AG04450 (cell line): ENCODE results near the gene PDCD4. TPM values are rescaled to one million over a fixed set of nuclear protein-coding genes. Genes with fewer than 3 reads are reported as not detected.

Source experiments
- CTCF ChIA-PET: fragments of 300-600, 350-600 bp; formaldehyde crosslinking; extraction: SDS; loops from one replicate; lab custom pipeline; 2022; ENCODE audit warnings: antibody characterized with exemption, inconsistent platforms; lab: Charles Lee
- POLR2A ChIA-PET: fragments of 350-600 bp; formaldehyde crosslinking; extraction: SDS; loops from one replicate; lab custom pipeline; 2021; ENCODE audit warnings: antibody characterized with exemption, inconsistent platforms; lab: Yijun Ruan, JAX
- DNase-seq: peaks from one replicate; pipeline ENCODE4 v3.0.0-alpha.2; 2011; ENCODE audit warnings: low read depth, low spot score
- H3K27ac ChIP-seq: one replicate; pipeline ENCODE4 v1.5.1; 2012; ENCODE audit warnings: low read depth, low read length, control low read depth
- H3K27me3 ChIP-seq: one replicate; pipeline ENCODE4 v1.6.0; 2012; ENCODE audit warnings: low read length; ENCODE audit not compliant: control insufficient read depth, insufficient read depth
- H3K4me3 ChIP-seq: 2 replicates; pipeline ENCODE4 v1.5.1; 2011; ENCODE audit warnings: mild to moderate bottlenecking, low read depth, low read length, control low read depth
- H3K9me3 ChIP-seq: 2 replicates; pipeline ENCODE4 v1.5.1; 2012; ENCODE audit warnings: low read length; ENCODE audit not compliant: control insufficient read depth, insufficient read depth
- polyA plus RNA-seq: library from polyadenylated mRNA; depleted of rRNA; stranded (reverse); fragments of >200 nt; gene quantifications from 2 replicates; pipeline ENCODE4 v1.2.3, GENCODE V29; 2011
- TF ChIP-seq, protein P1 (sequence below): IDR thresholded peaks from 2 replicates; pipeline ENCODE4 v1.5.1; 2011; ENCODE audit warnings: low read depth, low read length, control low read depth, inconsistent platforms

PDCD4 gene
- polyA plus RNA-seq, 1 experiment: 95.4 TPM

DNA sequence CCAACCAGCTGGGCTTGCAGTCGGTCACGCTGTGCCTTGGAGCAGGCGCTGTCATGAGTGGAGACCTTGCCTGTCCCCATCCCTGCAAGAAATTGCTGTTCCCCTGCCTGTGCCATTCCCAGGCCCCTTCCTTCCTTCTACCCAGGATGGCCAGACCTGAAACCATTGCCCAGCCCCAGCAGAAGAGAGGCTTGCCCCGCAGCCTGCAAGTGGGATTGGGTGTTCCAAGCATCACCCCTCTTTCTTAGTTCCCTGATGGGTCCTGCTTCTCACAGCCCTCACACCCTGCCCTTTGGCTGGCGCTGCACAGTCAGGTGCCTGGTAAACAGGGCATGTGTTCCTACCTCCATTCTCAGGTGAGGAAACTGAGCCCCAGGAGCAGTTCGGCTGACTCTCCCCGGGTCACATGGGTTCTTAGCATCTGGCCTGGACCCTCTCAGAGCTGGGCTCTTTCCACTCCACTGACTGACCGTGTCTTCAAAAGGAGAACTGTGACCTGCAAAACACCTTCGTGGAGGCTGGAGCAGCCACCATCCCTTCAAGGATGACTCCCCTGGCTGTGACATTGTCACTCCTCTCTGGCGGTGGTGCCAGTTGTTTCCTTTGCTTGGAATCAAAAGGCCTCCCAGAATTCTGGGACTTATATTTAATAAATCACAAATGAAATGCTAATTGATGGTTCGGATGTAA lies 41.9 kb upstream of the PDCD4 start:
- POLR2A ChIA-PET: no interaction called here
- Histone ChIP-seq H3K4me3 (no peak overlapping the region), H3K9me3 (no peaks in the 10 kb centered on the region; the same call in 1 of the 2 replicates), H3K27me3 (peaks cover 14% of the 10 kb centered on the region), H3K27ac (no peak overlapping the region)
- CTCF ChIA-PET: interaction anchor here (0.5 to 1.9 kb wide), 3 partner anchors 28 to 246 kb away, joined by 3 to 5 read pairs (median 4); no protein-coding TSS in a partner anchor
- DNase-seq: no peak
- TF ChIP-seq, protein P1, sequence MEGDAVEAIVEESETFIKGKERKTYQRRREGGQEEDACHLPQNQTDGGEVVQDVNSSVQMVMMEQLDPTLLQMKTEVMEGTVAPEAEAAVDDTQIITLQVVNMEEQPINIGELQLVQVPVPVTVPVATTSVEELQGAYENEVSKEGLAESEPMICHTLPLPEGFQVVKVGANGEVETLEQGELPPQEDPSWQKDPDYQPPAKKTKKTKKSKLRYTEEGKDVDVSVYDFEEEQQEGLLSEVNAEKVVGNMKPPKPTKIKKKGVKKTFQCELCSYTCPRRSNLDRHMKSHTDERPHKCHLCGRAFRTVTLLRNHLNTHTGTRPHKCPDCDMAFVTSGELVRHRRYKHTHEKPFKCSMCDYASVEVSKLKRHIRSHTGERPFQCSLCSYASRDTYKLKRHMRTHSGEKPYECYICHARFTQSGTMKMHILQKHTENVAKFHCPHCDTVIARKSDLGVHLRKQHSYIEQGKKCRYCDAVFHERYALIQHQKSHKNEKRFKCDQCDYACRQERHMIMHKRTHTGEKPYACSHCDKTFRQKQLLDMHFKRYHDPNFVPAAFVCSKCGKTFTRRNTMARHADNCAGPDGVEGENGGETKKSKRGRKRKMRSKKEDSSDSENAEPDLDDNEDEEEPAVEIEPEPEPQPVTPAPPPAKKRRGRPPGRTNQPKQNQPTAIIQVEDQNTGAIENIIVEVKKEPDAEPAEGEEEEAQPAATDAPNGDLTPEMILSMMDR: no peak

DNA sequence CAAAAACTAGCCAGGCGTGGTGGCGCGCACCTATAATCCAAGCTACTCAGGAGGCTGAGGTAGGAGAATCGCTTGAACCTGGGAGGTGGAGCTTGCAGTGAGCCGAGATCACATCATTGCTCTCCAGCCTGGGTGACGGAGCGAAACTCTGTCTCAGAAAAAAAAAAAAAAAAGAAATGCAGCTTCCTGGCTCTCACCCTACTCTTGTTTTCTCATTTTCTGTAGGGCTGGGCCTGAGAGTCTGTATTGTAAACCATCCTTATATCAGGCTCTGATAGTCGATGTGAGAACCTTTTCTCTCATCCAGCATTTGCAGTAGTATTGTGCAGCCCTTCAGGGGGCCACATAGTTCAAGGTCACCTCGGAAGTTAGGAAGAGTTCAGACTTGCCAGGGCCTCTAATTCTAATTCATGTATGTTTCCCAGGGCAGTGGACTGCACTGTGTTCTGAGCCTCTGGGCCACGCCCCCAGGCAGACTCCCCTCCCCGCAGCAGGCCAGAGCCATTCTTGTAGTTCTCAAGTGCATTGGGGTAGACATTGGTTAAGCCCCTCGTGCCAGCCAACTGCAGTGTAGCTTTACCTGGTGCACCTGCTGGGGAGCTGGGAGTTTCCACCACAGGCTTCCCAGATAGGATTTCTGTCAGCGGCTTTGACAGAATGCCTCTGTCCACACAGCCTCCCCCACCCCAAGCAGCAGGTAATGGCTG lies 38.3 kb upstream of the PDCD4 start:
- no peak for DNase-seq
- CTCF ChIA-PET: no interaction called here
- TF ChIP-seq, protein P1: no peak
- Histone ChIP-seq H3K27ac (no peak overlapping the region), H3K4me3 (no peak overlapping the region), H3K9me3 (no peaks in the 10 kb centered on the region; the same call in 1 of the 2 replicates), H3K27me3 (peaks cover 27% of the 10 kb centered on the region)
- POLR2A ChIA-PET: no interaction called here

DNA sequence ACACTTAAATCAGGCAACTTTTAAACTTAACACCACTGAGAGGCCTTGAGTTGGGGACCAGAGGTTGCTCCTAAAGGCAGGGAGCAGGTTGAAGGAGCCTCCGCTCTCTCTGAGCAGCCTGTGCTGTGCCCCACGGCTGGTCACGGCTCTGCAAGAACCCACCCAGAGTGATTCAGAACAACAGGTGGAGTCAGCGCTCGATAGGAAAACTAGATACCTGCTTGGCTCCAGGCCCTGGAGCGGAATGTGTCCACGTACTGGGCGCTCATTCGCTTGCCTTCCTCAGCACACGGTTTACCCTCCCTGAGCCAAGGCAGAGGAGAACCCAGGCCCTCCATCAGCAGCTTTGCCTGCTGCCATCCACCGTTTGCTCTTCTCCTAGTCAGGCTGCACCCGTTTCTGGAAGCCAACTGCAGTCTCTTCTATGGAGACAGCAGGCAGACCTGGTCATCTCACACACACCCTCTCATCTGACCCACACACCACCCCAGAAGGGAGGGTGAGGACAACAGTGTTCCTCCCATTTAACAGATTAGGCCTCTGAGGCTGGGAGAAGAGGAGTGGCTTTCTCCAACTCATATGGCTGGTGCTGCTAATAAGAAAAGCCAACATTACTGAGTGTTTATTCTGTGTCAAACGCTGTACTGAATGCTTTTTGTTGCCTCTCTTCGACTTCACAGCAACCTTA lies 37.6 kb upstream of the PDCD4 start:
- POLR2A ChIA-PET: no interaction called here
- no peak overlapping the region for H3K27ac ChIP-seq
- CTCF ChIA-PET: no interaction called here

DNA sequence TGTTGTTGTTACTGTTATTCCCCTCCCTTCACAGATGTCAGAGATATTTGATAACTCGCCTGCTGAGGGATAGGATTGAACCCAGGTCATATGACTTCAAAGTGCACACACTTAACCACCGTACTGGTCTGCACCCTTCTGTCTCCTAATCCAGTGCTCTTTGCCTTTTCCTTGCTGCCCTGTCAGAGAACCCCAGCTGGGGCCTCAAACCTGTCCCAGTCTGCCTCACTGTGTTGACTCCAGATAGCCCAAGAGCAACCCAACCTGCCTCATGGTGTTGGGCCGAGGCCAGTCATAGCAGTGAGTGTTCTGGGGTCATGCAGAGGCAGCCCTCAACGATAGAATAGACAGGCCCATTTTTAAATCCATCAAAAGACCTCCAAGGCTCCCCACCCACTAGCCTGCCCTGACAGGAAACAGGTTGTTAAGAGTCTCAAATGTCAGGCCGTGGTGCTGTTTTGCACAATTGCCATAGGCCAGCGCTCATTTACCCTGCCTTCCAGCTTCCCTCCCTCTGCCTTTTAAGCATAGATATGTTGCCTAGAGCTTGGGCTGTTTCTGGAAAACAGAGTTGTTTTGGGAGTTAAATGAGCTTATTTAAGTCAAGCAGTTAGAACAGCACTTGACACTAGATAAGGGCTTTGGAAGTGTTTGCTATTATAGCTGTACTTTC lies 37.0 kb upstream of the PDCD4 start:
- Histone ChIP-seq H3K27me3 (peaks cover 17% of the 10 kb centered on the region), H3K9me3 (no peaks in the 10 kb centered on the region), H3K27ac (no peak overlapping the region), H3K4me3 (no peak overlapping the region)
- CTCF ChIA-PET: interaction anchor here (0.9 kb wide), 1 partner anchor 59 kb away, joined by 3 read pairs; no protein-coding TSS in a partner anchor
- POLR2A ChIA-PET: no interaction called here
- no peak for DNase-seq
- TF ChIP-seq, protein P1: no peak

More for the DNA sequence above, 37.6 kb upstream of the PDCD4 start:
- H3K9me3 ChIP-seq: no peaks in the 10 kb centered on the region; the same call in 1 of the 2 replicates
- DNase-seq: no peak
- TF ChIP-seq, protein P1: no peak
- peaks cover 21% of the 10 kb centered on the region for H3K27me3 ChIP-seq
- no peak overlapping the region for H3K4me3 ChIP-seq
